ENCODE measurements around the gene OR8G1. TPM values are rescaled to one million over a fixed set of nuclear protein-coding genes. Genes with fewer than 3 reads are reported as not detected.

Gene OR8G1
- total and polyA plus RNA-seq, 2 donors (not counting 1 experiment from before 2014, with no cell fraction given): not detected

GRCh38 chr11:124302347-124303125 is 61.6 kb downstream of the OR8G1 start:
- H3K4me3 ChIP-seq (replicated peaks in 1 of 4; ENCODE audit: control extremely low read depth in 1 of 4, insufficient read depth in 1 of 4, low read depth in 3 of 4, low read length in 4 of 4): no peak overlapping the region
- H3K4me1 ChIP-seq (ENCODE audit: control insufficient read depth, extremely low read depth, insufficient read depth, low read length): no peaks in the 10 kb centered on the region
- H2AFZ ChIP-seq (ENCODE audit: low read length): no peak overlapping the region
- H4K20me1 ChIP-seq (ENCODE audit: control insufficient read depth, extremely low read depth, insufficient read depth, low read length): no peaks in the 10 kb centered on the region
- no peak for DNase-seq (ENCODE audit: low read depth in 2 of 2)
- no peak overlapping the region for H3K27ac ChIP-seq (ENCODE audit: insufficient read depth, low read length)
- H3K27me3 ChIP-seq (ENCODE audit: control insufficient read depth, insufficient read depth, low read length): no peaks in the 10 kb centered on the region
- H3K9ac ChIP-seq (ENCODE audit: insufficient read depth, low read length): no peak overlapping the region
- H3K79me2 ChIP-seq (ENCODE audit: control insufficient read depth, insufficient read depth, low read length): no peaks in the 10 kb centered on the region
- no peaks in the 10 kb centered on the region for H3K36me3 ChIP-seq (ENCODE audit: control insufficient read depth, insufficient read depth, low read length)
- no peak overlapping the region for H3K4me2 ChIP-seq (ENCODE audit: extremely low read depth, insufficient read depth, low read length)
- no peak for TF ChIP-seq CTCF (conservative IDR thresholded peaks at IDR 0.05 in 1 of 2, IDR thresholded peaks at IDR 0.05 in 1 of 2; ENCODE audit: low read depth in 1 of 2, low read length in 2 of 2)
- TF ChIP-seq EZH2 (IDR thresholded peaks at IDR 0.05; ENCODE audit: low read length, missing control alignments): no peak
- H3K9me3 ChIP-seq (ENCODE audit: control insufficient read depth, insufficient read depth, low read depth, low read length): no peaks in the 10 kb centered on the region

Other genes with a start within 250 kb of the OR8G1 start
- not detected in 2 replicates for gene OR10G6, start 245.9 kb upstream of the OR8G1 start, total RNA-seq
- not detected in 2 replicates for gene OR10G6, start 245.9 kb upstream of the OR8G1 start, polyA plus RNA-seq
- gene OR10G4, start 228.1 kb upstream of the OR8G1 start, total RNA-seq: not detected in 2 replicates
- not detected in 2 replicates for gene OR10G4, start 228.1 kb upstream of the OR8G1 start, polyA plus RNA-seq
- gene OR10G9, start 218.1 kb upstream of the OR8G1 start, total RNA-seq: not detected in 2 replicates
- gene OR10G9, start 218.1 kb upstream of the OR8G1 start, polyA plus RNA-seq: not detected in 2 replicates
- gene OR10G8, start 214.3 kb upstream of the OR8G1 start, total RNA-seq: not detected in 2 replicates
- not detected in 2 replicates for gene OR10G8, start 214.3 kb upstream of the OR8G1 start, polyA plus RNA-seq
- not detected in 2 replicates for gene OR10G7, start 199.8 kb upstream of the OR8G1 start, total RNA-seq
- not detected in 2 replicates for gene OR10G7, start 199.8 kb upstream of the OR8G1 start, polyA plus RNA-seq
- 18.7 and 22.3 TPM in 2 replicates for gene VWA5A, start 125.6 kb upstream of the OR8G1 start, total RNA-seq
- 11.9 and 17.0 TPM in 2 replicates for gene VWA5A, start 125.6 kb upstream of the OR8G1 start, polyA plus RNA-seq
- gene OR10D3, start 57.8 kb upstream of the OR8G1 start, total RNA-seq: not detected in 2 replicates
- gene OR10D3, start 57.8 kb upstream of the OR8G1 start, polyA plus RNA-seq: not detected in 2 replicates
- gene OR8G5, start 15.3 kb downstream of the OR8G1 start, total RNA-seq: not detected in 2 replicates
- not detected in 2 replicates for gene OR8G5, start 15.3 kb downstream of the OR8G1 start, polyA plus RNA-seq
- gene OR8D1, start 72.9 kb downstream of the OR8G1 start, total RNA-seq: not detected in 2 replicates
- not detected in 2 replicates for gene OR8D1, start 72.9 kb downstream of the OR8G1 start, polyA plus RNA-seq
- gene OR8D2, start 79.1 kb downstream of the OR8G1 start, total RNA-seq: not detected in 2 replicates
- gene OR8D2, start 79.1 kb downstream of the OR8G1 start, polyA plus RNA-seq: not detected in 2 replicates
- gene OR8B2, start 143.4 kb downstream of the OR8G1 start, total RNA-seq: not detected in 2 replicates
- not detected in 2 replicates for gene OR8B2, start 143.4 kb downstream of the OR8G1 start, polyA plus RNA-seq
- gene OR8B3, start 157.9 kb downstream of the OR8G1 start, total RNA-seq: not detected in 2 replicates
- not detected in 2 replicates for gene OR8B3, start 157.9 kb downstream of the OR8G1 start, polyA plus RNA-seq
- not detected in 2 replicates for gene OR8B4, start 183.8 kb downstream of the OR8G1 start, total RNA-seq
- gene OR8B4, start 183.8 kb downstream of the OR8G1 start, polyA plus RNA-seq: not detected in 2 replicates
- gene OR8B8, start 204.6 kb downstream of the OR8G1 start, total RNA-seq: not detected in 2 replicates
- gene OR8B8, start 204.6 kb downstream of the OR8G1 start, polyA plus RNA-seq: not detected in 2 replicates